GM21526 (cell line): ENCODE data around the gene PDLIM3.
"Not testable (repeated sequence)": the region's sequence is repeated elsewhere in the genome, so short reads cannot be mapped to it uniquely, and the experiment has no call there.

Source experiments
- ATAC-seq: cut with Tn5 transposase; IDR thresholded peaks from one replicate; pipeline ENCODE4 v1.9.1; 2021; ENCODE audit warnings: moderate library complexity; ENCODE audit not compliant: unreplicated experiment, low FRiP score

Gene PDLIM3

GRCh38 chr4:185554365-185555126 is 19.2 kb upstream of the PDLIM3 start:
- no peak for ATAC-seq

DNA sequence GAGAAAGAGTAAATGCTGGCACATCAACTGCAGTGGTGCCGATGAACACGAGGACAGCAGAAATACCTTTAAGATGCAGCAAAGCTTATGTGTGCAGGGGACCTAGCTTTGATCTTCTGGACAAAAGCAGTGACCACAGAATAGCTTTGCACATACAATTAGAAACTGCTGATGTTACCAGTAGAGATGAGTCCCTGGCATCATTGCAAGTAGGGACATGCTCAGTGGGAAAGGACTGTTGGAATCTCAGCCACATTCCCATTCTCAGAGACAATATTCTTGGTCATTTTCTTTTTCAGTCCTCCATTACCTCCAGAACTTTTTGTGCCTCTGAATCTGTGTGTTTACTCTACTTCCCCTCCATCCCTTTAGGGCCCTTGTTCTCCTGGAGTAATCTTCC is 16.9 kb upstream of the PDLIM3 start:
- no peak for ATAC-seq

- ATAC-seq: no peak
Observed at GRCh38 chr4:185550933-185551332, 15.6 kb upstream of the PDLIM3 start.

- no peak for ATAC-seq
Observed at GRCh38 chr4:185549095-185549639, 13.9 kb upstream of the PDLIM3 start.

DNA sequence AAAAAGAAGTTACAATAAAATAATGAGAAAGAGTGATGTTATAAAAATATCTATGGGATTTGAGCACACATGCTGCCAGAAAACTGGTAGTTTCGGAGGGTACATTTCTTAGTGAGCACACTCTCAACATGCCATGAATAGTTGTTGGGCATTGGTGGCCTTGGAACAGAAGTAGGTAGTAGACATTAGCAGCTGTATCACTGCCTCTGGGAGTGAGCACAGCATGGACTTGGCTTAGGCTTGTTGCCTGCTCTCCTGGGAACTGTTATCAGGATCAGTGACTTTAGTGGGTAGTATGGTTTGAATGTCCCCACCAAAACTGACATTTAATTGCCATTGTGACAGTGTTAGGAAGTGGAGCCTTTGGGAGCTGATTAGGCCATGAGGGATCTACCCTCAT is 13.3 kb upstream of the PDLIM3 start:
- no peak for ATAC-seq

GRCh38 chr4:185546335-185546734 is 11.0 kb upstream of the PDLIM3 start:
- ATAC-seq: no peak

GRCh38 chr4:185542626-185543315 is 7.5 kb upstream of the PDLIM3 start:
- no peak for ATAC-seq

- no peak for ATAC-seq
Observed at GRCh38 chr4:185541251-185541727, 6.0 kb upstream of the PDLIM3 start.

- no peak for ATAC-seq
Observed at GRCh38 chr4:185540487-185541120, 5.3 kb upstream of the PDLIM3 start.

GRCh38 chr4:185540040-185540439 is 4.7 kb upstream of the PDLIM3 start:
- ATAC-seq: no peak

GRCh38 chr4:185538806-185539205 is 3.5 kb upstream of the PDLIM3 start:
- no peak for ATAC-seq

- no peak for ATAC-seq
Observed at GRCh38 chr4:185536411-185536709, 1.1 kb upstream of the PDLIM3 start.

GRCh38 chr4:185535612-185536410 is 504 bp upstream of the PDLIM3 start:
- ATAC-seq: no peak

GRCh38 chr4:185534511-185534865 is 819 bp downstream of the PDLIM3 start:
- no peak for ATAC-seq

GRCh38 chr4:185532795-185533324 is 2.4 kb downstream of the PDLIM3 start:
- ATAC-seq: no peak

DNA sequence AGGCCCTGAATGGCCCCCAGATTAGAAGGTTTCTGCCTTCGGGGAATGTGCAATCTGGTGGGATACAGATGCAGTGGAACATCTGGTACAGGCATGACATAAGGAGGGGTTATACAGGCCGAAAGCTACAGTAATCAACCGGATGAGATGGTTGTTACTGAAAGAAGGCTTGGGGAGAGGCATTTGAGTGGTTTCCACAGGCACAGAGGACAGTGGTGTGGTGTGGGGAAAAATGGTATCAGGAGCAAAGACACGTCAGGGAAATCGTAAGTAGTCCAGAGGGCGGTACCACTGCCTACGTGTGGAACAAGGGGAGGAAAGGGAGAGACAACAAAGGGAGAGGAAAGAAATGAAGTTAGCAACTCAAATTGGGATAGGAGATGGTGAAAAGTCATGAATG is 3.0 kb downstream of the PDLIM3 start:
- no peak for ATAC-seq

- not testable (repeated sequence) for ATAC-seq
Observed at GRCh38 chr4:185531654-185532053, 3.7 kb downstream of the PDLIM3 start.

GRCh38 chr4:185529413-185529812 is 5.9 kb downstream of the PDLIM3 start:
- ATAC-seq: no peak

DNA sequence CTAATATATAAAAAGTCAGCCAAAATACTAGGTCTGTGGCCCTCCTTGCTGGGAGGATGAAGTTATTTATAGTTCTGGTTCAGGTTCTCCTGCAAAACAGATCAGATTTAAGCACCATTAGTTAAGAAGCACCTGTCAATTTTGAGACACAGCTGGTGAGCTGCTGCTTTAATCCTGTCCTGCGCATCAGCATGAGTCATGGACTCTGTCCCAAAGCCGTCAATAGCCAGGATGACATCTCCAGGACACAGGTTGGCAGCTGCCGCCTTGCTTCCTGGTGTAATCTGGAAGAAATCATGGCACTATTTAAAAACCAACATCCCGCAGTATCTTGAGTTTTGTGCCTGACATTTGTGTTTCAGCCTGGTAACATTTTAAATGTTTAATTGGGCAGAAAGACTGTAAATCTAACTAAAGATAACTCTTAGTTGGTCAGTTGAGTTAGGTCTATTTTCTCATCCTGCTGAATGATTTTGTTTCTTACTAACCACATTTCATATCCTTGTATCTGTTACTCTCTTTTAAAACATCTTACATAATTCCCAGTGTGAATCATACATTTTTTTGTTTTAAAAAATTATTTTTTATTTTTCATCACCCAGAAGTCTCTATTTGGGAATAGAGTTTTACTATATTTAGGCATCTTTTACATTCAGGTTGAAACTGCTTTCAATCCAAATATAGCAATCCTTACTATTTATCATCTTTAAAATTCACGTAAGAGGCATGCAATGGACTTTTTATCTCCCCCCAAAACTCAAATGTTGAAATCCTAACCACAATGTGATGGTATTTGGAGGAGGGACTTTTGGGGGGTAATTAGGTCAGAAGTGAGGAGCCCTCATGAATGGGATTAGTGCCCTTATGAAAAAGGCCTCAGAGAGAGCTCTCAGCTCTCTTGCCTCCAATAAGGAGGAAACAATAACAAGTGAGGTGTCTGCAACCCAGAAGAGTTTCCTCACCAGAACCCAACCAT is 10.1 kb downstream of the PDLIM3 start:
- no peak for ATAC-seq
